ENCODE results near the gene SRRD. TPM values are rescaled to one million over a fixed set of nuclear protein-coding genes. Genes with fewer than 3 reads are reported as not detected.

SRRD gene
- total RNA-seq, 4 donors from 2014 or later, result 11.4 to 27.3 (median 13.6) TPM

DNA sequence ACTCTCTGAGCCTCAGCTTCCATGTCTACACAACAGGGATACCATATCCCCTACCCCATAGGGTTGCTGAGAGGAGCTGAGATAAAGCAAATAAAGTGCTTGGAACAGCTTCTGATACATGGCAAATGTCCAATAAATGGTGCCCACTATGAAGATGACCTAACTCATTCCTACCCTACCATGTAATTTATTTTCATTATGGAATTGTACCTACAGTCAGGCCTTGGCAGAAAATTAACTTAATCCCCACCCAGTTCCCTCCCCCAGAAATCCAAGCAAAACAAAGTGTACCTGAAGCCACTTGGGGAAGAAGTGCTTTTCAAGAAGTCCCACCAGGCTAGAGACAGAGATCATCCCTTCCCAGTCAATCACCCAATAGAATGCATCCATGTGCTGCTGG lies 10.8 kb downstream of the SRRD start:
- Histone ChIP-seq H3K4me3 (no peak overlapping the region), H3K27ac (peak overlapping the region in 3 of 4 donors; percentile 78 to 86 (median 86)), H3K27me3 (no peaks in the 10 kb centered on the region), H3K36me3 (peaks cover 33 to 100% (median 70%) of the 10 kb centered on the region in 3 donors), H3K9me3 (no peaks in the 10 kb centered on the region), H3K4me1 (peaks cover 0 to 27% (median 5%) of the 10 kb centered on the region in 3 donors)
- no peak for TF ChIP-seq POLR2A (IDR thresholded peaks at IDR 0.05)
- TF ChIP-seq CTCF (IDR thresholded peaks at IDR 0.05), result no peak
- DNase-seq, result no peak
- intact Hi-C loops (cut with DNase I), result no loop called here

- WGBS, 2 donors, result 78 to 86% methylated on average over 4 of the region's 4 CpGs
- peaks cover 44 to 100% (median 65%) of the 10 kb centered on the region in 3 donors for H3K36me3 ChIP-seq
- no peaks in the 10 kb centered on the region for H3K27me3 ChIP-seq
- DNase-seq, result no peak
- no peak overlapping the region for H3K27ac ChIP-seq
- TF ChIP-seq CTCF (IDR thresholded peaks at IDR 0.05) (no peak), POLR2A (IDR thresholded peaks at IDR 0.05) (no peak)
- no peaks in the 10 kb centered on the region for H3K9me3 ChIP-seq
- H3K4me1 ChIP-seq, result peaks cover 0 to 27% (median 5%) of the 10 kb centered on the region in 3 donors
- no peak overlapping the region for H3K4me3 ChIP-seq
- intact Hi-C loops (cut with DNase I), result no loop called here
Observed at GRCh38 chr22:26496456-26496855, 12.8 kb downstream of the SRRD start.

- TF ChIP-seq POLR2A (IDR thresholded peaks at IDR 0.05) (no peak), CTCF (IDR thresholded peaks at IDR 0.05) (no peak)
- H3K4me1 ChIP-seq, result peaks cover 0 to 13% (median 0%) of the 10 kb centered on the region in 3 donors
- H3K36me3 ChIP-seq, result peaks cover 36 to 100% (median 69%) of the 10 kb centered on the region in 3 donors
- no peak overlapping the region for H3K4me3 ChIP-seq
- intact Hi-C loops (cut with DNase I), result no loop called here
- WGBS, 2 donors, result 87 to 89% methylated on average over 4 to 12 of the region's 25 CpGs
- DNase-seq, result no peak
- H3K9me3 ChIP-seq, result no peaks in the 10 kb centered on the region
- H3K27me3 ChIP-seq, result no peaks in the 10 kb centered on the region
- no peak overlapping the region for H3K27ac ChIP-seq
Observed at GRCh38 chr22:26499188-26499703, 15.6 kb downstream of the SRRD start.

- intact Hi-C loops (cut with DNase I), result no loop called here
- Histone ChIP-seq H3K4me1 (peaks cover 0 to 11% (median 0%) of the 10 kb centered on the region in 3 donors), H3K27me3 (no peaks in the 10 kb centered on the region), H3K36me3 (peaks cover 25 to 100% (median 72%) of the 10 kb centered on the region in 3 donors), H3K27ac (no peak overlapping the region), H3K4me3 (no peak overlapping the region), H3K9me3 (no peaks in the 10 kb centered on the region)
- WGBS, 2 donors, result 76 to 85% methylated on average over 2 of the region's 2 CpGs
- DNase-seq, result no peak
- no peak for TF ChIP-seq CTCF (IDR thresholded peaks at IDR 0.05)
- no peak for TF ChIP-seq POLR2A (IDR thresholded peaks at IDR 0.05)
Observed at GRCh38 chr22:26501996-26502395, 18.3 kb downstream of the SRRD start.

DNA sequence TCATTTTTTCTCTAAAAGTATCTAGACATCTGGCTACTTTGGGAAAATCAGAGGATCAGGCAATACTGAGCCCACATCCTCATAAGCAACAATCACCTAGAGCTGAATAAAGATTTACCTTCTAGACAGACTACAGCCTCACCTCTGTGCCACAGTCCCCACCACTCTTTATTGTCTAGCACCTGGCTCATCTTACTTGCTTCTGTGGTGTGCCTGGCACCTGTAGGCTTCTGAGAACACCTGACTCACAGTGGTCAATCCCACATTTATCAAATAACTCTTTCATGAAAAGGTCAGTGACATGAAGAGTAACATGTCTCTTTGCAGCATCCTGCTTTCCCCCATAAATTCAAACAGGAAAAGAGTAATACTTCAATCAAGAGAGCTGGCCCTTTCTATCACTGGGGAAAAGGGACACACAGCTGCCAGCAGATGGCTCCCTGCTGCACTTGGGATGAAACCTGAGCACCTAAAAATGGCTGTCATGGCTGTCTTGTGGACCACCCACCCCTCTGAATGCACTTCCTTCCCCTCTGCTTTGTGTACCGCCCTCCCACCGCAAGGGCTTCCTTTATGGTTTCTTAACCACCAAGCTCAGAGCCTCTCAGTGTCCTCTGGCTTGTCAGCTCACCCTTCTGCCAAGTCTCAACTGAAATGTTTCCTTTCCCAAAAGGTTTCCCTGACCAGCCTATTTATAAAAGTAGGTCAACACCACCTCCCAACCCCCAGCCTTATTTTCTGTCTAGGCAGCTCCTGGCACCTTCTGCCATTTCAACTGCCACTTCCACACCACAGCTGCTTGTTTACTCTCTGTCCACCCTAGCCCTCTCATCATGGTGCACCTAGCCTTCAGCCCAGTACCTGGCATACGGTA lies 19.2 kb downstream of the SRRD start:
- WGBS, 2 donors, result 24 to 52% methylated on average over 2 to 3 of the region's 3 CpGs
- Histone ChIP-seq H3K27ac (peak overlapping the region in 1 of 4 donors; percentile 54), H3K4me3 (no peak overlapping the region), H3K4me1 (peaks cover 0 to 11% (median 0%) of the 10 kb centered on the region in 3 donors), H3K9me3 (no peaks in the 10 kb centered on the region), H3K27me3 (no peaks in the 10 kb centered on the region), H3K36me3 (peaks cover 22 to 100% (median 66%) of the 10 kb centered on the region in 3 donors)
- TF ChIP-seq CTCF (IDR thresholded peaks at IDR 0.05) (peak; percentile 25 to 55 (median 31)), POLR2A (IDR thresholded peaks at IDR 0.05) (no peak)
- intact Hi-C loops (cut with DNase I), result no loop called here
- DNase-seq, result no peak

Measured in esophagus squamous epithelium (tissue), 5 donors.